ENCODE results near the gene LYZL4. TPM values are rescaled to one million over a fixed set of nuclear protein-coding genes. Genes with fewer than 3 reads are reported as not detected.

Gene LYZL4
- polyA plus RNA-seq, 1 of the 3 experiments (the other 2 are of a cell fraction), result not detected

DNA sequence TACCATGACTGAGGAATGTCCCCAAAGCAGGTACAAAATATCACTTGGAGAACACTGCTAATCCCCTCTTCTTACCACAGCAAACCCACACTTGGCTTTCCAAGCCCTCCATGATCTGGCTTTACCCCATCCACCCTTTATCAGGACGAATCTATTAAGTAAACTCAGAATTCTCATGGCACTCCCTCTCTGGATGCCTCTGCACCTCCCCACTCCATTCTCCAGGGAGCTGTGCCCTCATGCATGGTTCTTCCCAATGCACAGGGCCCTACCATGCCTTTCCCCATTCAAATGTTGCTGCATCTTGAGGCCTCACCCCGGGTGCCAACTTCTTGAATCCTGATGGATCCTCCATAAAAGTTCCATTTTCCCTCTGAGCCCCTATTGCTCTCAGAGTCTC lies 2.3 kb downstream of the LYZL4 start:
- ChIA-PET CTCF (no interaction called here), POLR2A (no interaction called here)
- H3K4me3 ChIP-seq (ENCODE audit: low read depth in 2 of 2, low read length in 1 of 2), result no peak overlapping the region
- H3K9me3 ChIP-seq, result no peaks in the 10 kb centered on the region
- no peaks in the 10 kb centered on the region for H3K4me1 ChIP-seq (ENCODE audit: control insufficient read depth in 1 of 2, insufficient read depth in 2 of 2, low read depth in 1 of 2, low read length in 1 of 2)
- TF ChIP-seq, protein P1, sequence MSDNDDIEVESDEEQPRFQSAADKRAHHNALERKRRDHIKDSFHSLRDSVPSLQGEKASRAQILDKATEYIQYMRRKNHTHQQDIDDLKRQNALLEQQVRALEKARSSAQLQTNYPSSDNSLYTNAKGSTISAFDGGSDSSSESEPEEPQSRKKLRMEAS (IDR thresholded peaks at IDR 0.05; ENCODE audit: low read depth), result no peak
- no peak for TF ChIP-seq ELF1 (IDR thresholded peaks at IDR 0.05)
- TF ChIP-seq, protein P2, sequence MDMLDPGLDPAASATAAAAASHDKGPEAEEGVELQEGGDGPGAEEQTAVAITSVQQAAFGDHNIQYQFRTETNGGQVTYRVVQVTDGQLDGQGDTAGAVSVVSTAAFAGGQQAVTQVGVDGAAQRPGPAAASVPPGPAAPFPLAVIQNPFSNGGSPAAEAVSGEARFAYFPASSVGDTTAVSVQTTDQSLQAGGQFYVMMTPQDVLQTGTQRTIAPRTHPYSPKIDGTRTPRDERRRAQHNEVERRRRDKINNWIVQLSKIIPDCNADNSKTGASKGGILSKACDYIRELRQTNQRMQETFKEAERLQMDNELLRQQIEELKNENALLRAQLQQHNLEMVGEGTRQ (IDR thresholded peaks at IDR 0.05; ENCODE audit: borderline replicate concordance, low read depth, low read length), result no peak
- no peak for TF ChIP-seq FOSL2 (IDR thresholded peaks at IDR 0.05; ENCODE audit: borderline replicate concordance, low read depth)
- TF ChIP-seq RFX5 (IDR thresholded peaks at IDR 0.05; ENCODE audit: low read length), result no peak
- TF ChIP-seq MXI1 (IDR thresholded peaks at IDR 0.05; ENCODE audit: low read depth, low read length), result no peak
- TF ChIP-seq CHD2 (IDR thresholded peaks at IDR 0.05; ENCODE audit: low read length, partially characterized antibody), result no peak
- TF ChIP-seq FOXJ3 (CRISPR knock-in tag; IDR thresholded peaks at IDR 0.05), result no peak
- TF ChIP-seq RXRA (IDR thresholded peaks at IDR 0.05; ENCODE audit: borderline replicate concordance, low read depth), result no peak
- TF ChIP-seq SIN3A (IDR thresholded peaks at IDR 0.05; ENCODE audit: borderline replicate concordance, low read depth, low read length), result no peak
- no peaks in the 10 kb centered on the region for H3K27me3 ChIP-seq (ENCODE audit: insufficient read depth)
- no peak overlapping the region for H3K4me2 ChIP-seq
- H3K9ac ChIP-seq, result no peak overlapping the region
- WGBS (ENCODE audit: low lambda C conversion rate), result 3% methylated on average over 2 of the region's 2 CpGs
- H2AFZ ChIP-seq (ENCODE audit: low read depth), result no peak overlapping the region
- no peaks in the 10 kb centered on the region for H4K20me1 ChIP-seq (ENCODE audit: insufficient read depth)
- no peak for DNase-seq
- no peaks in the 10 kb centered on the region for H3K9me2 ChIP-seq
- H3K36me3 ChIP-seq (replicated peaks in 1 of 2; ENCODE audit: control insufficient read depth in 1 of 2, insufficient read depth in 2 of 2, low read length in 1 of 2), result no peaks in the 10 kb centered on the region
- H3K27ac ChIP-seq (ENCODE audit: low read depth in 2 of 2, low read length in 1 of 2), result no peak overlapping the region
- no peaks in the 10 kb centered on the region for H3F3A ChIP-seq (replicated peaks; ENCODE audit: insufficient read depth)
- no peaks in the 10 kb centered on the region for H3K79me2 ChIP-seq (ENCODE audit: insufficient read depth)

DNA sequence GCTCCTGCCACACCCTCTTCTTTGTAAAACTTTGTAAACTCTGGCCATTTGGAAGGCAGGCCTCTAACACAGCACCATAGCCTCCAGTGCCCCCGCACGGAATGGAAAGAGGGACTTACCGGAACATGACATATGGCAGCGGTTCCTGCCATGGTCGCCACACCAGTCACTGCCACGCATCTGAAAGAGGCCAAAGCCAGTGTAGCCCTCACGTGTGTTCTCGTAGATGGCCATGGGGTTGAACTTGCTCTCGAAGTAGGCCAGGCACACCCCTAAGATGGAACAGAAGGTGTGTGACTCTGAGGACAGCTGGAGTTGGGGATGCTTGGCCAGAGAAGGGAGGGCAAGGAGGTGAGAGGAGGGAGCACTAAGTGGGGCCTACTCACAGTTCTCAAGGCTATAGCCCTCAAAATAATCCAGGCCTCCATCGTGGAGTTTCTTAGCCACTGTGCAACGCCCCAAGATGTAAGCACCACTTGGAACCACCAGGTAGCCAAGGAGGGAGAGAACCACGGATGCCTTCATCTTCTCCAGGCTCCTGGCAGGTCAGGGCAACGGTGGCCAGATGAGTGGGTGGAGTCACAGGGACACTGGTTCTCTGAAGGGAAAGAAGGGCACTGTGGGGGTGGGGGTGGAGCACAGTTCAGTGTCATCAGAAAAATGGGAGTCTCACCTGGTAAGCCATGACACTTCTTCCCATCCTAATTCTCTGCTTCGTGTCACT lies 3.5 kb downstream of the LYZL4 start:
- 45% methylated on average over 13 of the region's 14 CpGs for WGBS (ENCODE audit: low lambda C conversion rate)
- DNase-seq, result no peak
- H3K4me3 ChIP-seq (ENCODE audit: low read depth in 2 of 2, low read length in 1 of 2), result no peak overlapping the region

DNA sequence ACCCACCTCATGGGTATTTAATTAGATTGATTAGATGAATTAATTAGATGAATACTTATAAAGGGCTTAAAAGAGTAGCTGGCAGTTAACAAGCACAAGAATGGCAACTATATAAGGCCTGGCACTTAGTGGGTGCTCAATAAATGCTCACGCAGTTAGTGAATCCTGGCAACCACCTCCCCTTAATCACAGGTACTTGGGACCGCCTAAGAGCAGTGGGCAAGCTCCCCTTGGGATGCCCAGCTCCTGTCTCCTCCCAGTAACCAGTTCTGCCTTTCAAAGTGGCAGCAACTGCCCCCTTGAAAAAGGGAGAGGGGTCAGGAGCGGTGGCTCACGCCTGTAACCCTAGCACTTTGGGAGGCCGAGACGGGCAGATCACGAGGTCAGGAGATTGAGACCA lies 4.6 kb downstream of the LYZL4 start:
- Histone ChIP-seq H3K9me3 (no peaks in the 10 kb centered on the region), H3K79me2 (ENCODE audit: insufficient read depth) (no peaks in the 10 kb centered on the region), H3K27me3 (ENCODE audit: insufficient read depth) (no peaks in the 10 kb centered on the region), H2AFZ (ENCODE audit: low read depth) (no peak overlapping the region), H3K27ac (ENCODE audit: low read depth in 2 of 2, low read length in 1 of 2) (no peak overlapping the region), H3K36me3 (replicated peaks in 1 of 2; ENCODE audit: control insufficient read depth in 1 of 2, insufficient read depth in 2 of 2, low read length in 1 of 2) (no peaks in the 10 kb centered on the region), H3K9ac (no peak overlapping the region), H3F3A (replicated peaks; ENCODE audit: insufficient read depth) (no peaks in the 10 kb centered on the region), H3K4me1 (ENCODE audit: control insufficient read depth in 1 of 2, insufficient read depth in 2 of 2, low read depth in 1 of 2, low read length in 1 of 2) (no peaks in the 10 kb centered on the region), H3K9me2 (no peaks in the 10 kb centered on the region), H4K20me1 (ENCODE audit: insufficient read depth) (no peaks in the 10 kb centered on the region), H3K4me2 (no peak overlapping the region), H3K4me3 (ENCODE audit: low read depth in 2 of 2, low read length in 1 of 2) (no peak overlapping the region)
- 73% methylated on average over 6 of the region's 7 CpGs for WGBS (ENCODE audit: low lambda C conversion rate)
- ChIA-PET POLR2A (no interaction called here), CTCF (no interaction called here)
- no peak for DNase-seq
- TF ChIP-seq NFIC (IDR thresholded peaks at IDR 0.05; ENCODE audit: borderline replicate concordance) (no peak), RCOR1 (IDR thresholded peaks at IDR 0.05; ENCODE audit: low read length) (no peak), GATA2 (CRISPR knock-in tag; IDR thresholded peaks at IDR 0.05) (no peak), NRF1 (IDR thresholded peaks at IDR 0.05; ENCODE audit: low read depth, low read length) (no peak), FOXJ3 (CRISPR knock-in tag; IDR thresholded peaks at IDR 0.05) (no peak), EZH2phosphoT487 (IDR thresholded peaks at IDR 0.05; ENCODE audit: borderline replicate concordance, low read depth) (no peak), MEF2A (IDR thresholded peaks at IDR 0.05; ENCODE audit: borderline replicate concordance, low read depth) (no peak), TEAD4 (IDR thresholded peaks at IDR 0.05; ENCODE audit: borderline replicate concordance, insufficient read depth) (no peak)
- TF ChIP-seq, protein P1 (IDR thresholded peaks at IDR 0.05; ENCODE audit: low read depth), result no peak
- TF ChIP-seq, protein P3, sequence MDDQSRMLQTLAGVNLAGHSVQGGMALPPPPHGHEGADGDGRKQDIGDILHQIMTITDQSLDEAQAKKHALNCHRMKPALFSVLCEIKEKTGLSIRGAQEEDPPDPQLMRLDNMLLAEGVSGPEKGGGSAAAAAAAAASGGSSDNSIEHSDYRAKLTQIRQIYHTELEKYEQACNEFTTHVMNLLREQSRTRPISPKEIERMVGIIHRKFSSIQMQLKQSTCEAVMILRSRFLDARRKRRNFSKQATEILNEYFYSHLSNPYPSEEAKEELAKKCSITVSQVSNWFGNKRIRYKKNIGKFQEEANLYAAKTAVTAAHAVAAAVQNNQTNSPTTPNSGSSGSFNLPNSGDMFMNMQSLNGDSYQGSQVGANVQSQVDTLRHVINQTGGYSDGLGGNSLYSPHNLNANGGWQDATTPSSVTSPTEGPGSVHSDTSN (IDR thresholded peaks at IDR 0.05), result no peak
- TF ChIP-seq, protein P4, sequence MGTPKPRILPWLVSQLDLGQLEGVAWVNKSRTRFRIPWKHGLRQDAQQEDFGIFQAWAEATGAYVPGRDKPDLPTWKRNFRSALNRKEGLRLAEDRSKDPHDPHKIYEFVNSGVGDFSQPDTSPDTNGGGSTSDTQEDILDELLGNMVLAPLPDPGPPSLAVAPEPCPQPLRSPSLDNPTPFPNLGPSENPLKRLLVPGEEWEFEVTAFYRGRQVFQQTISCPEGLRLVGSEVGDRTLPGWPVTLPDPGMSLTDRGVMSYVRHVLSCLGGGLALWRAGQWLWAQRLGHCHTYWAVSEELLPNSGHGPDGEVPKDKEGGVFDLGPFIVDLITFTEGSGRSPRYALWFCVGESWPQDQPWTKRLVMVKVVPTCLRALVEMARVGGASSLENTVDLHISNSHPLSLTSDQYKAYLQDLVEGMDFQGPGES (IDR thresholded peaks at IDR 0.05; ENCODE audit: low read depth, low read length), result no peak

More for the DNA sequence above, 3.5 kb downstream of the LYZL4 start:
- no peaks in the 10 kb centered on the region for H3K4me1 ChIP-seq (ENCODE audit: control insufficient read depth in 1 of 2, insufficient read depth in 2 of 2, low read depth in 1 of 2, low read length in 1 of 2)
- H3K36me3 ChIP-seq (replicated peaks in 1 of 2; ENCODE audit: control insufficient read depth in 1 of 2, insufficient read depth in 2 of 2, low read length in 1 of 2), result no peaks in the 10 kb centered on the region
- H3F3A ChIP-seq (replicated peaks; ENCODE audit: insufficient read depth), result no peaks in the 10 kb centered on the region
- H3K27ac ChIP-seq (ENCODE audit: low read depth in 2 of 2, low read length in 1 of 2), result no peak overlapping the region
- H3K9ac ChIP-seq, result no peak overlapping the region
- H3K79me2 ChIP-seq (ENCODE audit: insufficient read depth), result no peaks in the 10 kb centered on the region
- H3K9me3 ChIP-seq, result no peaks in the 10 kb centered on the region
- H3K4me2 ChIP-seq, result no peak overlapping the region
- CTCF ChIA-PET, result no interaction called here
- H2AFZ ChIP-seq (ENCODE audit: low read depth), result no peak overlapping the region
- H3K9me2 ChIP-seq, result no peaks in the 10 kb centered on the region
- no peaks in the 10 kb centered on the region for H4K20me1 ChIP-seq (ENCODE audit: insufficient read depth)
- no peak for TF ChIP-seq RXRA (IDR thresholded peaks at IDR 0.05; ENCODE audit: borderline replicate concordance, low read depth)
- no peaks in the 10 kb centered on the region for H3K27me3 ChIP-seq (ENCODE audit: insufficient read depth)
- POLR2A ChIA-PET, result no interaction called here
